Neural cell (in vitro differentiated cells): ENCODE measurements around the gene STAM2.
"Not testable (repeated sequence)": the region's sequence is repeated elsewhere in the genome, so short reads cannot be mapped to it uniquely, and the experiment has no call there.

Source experiments
- EP300 ChIP-seq: fragments of 450-650 bp; conservative IDR thresholded peaks from 2 replicates; pipeline ENCODE4 v1.6.1; 2014; ENCODE audit warnings: antibody characterized with exemption, mild to moderate bottlenecking, moderate library complexity; ENCODE audit not compliant: poor library complexity, severe bottlenecking
- EZH2 ChIP-seq: fragments of 200-600, 300-800 bp; shearing (Covaris generic), sonication (generic); IDR thresholded peaks from 2 replicates; pipeline ENCODE4 v1.6.1; 2014; ENCODE audit warnings: antibody characterized with exemption, low read length, borderline replicate concordance, mild to moderate bottlenecking; ENCODE audit not compliant: insufficient read depth, poor library complexity, severe bottlenecking
- MXI1 ChIP-seq: fragments of 450-650 bp; conservative IDR thresholded peaks from 2 replicates; pipeline ENCODE4 v1.6.1; 2014; ENCODE audit warnings: antibody characterized with exemption, mild to moderate bottlenecking; ENCODE audit not compliant: poor library complexity, severe bottlenecking
- POLR2AphosphoS5 ChIP-seq: IDR thresholded peaks from 2 replicates; pipeline ENCODE4 v1.6.1; 2012
- RAD21 ChIP-seq: fragments of 450-650 bp; conservative IDR thresholded peaks from 2 replicates; pipeline ENCODE4 v1.6.1; 2014; ENCODE audit warnings: antibody characterized with exemption, mild to moderate bottlenecking, moderate library complexity
- SMC3 ChIP-seq: fragments of 450-650 bp; conservative IDR thresholded peaks from 2 replicates; pipeline ENCODE4 v1.6.1; 2014; ENCODE audit warnings: antibody characterized with exemption, mild to moderate bottlenecking, moderate library complexity; ENCODE audit not compliant: poor library complexity
- TAF1 ChIP-seq: IDR thresholded peaks from 2 replicates; pipeline ENCODE4 v1.6.1; 2012; ENCODE audit warnings: low read depth
- TF ChIP-seq, protein P1 (sequence below): fragments of 450-650 bp; IDR thresholded peaks from 2 replicates; pipeline ENCODE4 v1.5.1; 2014; ENCODE audit warnings: antibody characterized with exemption, mild to moderate bottlenecking, moderate library complexity; ENCODE audit not compliant: poor library complexity, severe bottlenecking
- TF ChIP-seq, protein P2 (sequence below): IDR thresholded peaks from 2 replicates; pipeline ENCODE4 v1.6.1; 2012; ENCODE audit warnings: borderline replicate concordance

DNA sequence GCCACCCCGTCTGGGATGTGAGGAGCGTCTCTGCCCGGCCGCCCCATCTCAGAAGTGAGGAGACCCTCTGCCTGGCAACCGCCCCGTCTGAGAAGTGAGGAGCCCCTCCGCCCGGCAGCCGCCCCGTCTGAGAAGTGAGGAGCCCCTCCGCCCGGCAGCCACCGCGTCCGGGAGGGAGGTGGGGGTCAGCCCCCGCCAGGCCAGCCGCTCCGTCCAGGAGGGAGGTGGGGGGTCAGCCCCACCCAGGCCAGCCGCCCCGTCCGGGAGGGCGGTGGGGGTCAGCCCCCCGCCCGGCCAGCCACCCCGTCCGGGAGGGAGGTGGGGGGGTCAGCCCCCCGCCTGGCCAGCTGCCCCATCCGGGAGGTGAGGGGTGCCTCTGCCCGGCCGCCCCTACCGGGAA is 15.2 kb downstream of the STAM2 start:
- TF ChIP-seq, protein P1, sequence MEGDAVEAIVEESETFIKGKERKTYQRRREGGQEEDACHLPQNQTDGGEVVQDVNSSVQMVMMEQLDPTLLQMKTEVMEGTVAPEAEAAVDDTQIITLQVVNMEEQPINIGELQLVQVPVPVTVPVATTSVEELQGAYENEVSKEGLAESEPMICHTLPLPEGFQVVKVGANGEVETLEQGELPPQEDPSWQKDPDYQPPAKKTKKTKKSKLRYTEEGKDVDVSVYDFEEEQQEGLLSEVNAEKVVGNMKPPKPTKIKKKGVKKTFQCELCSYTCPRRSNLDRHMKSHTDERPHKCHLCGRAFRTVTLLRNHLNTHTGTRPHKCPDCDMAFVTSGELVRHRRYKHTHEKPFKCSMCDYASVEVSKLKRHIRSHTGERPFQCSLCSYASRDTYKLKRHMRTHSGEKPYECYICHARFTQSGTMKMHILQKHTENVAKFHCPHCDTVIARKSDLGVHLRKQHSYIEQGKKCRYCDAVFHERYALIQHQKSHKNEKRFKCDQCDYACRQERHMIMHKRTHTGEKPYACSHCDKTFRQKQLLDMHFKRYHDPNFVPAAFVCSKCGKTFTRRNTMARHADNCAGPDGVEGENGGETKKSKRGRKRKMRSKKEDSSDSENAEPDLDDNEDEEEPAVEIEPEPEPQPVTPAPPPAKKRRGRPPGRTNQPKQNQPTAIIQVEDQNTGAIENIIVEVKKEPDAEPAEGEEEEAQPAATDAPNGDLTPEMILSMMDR: not testable (repeated sequence)
- not testable (repeated sequence) for TF ChIP-seq EZH2, POLR2AphosphoS5, EP300, TAF1, RAD21, MXI1, SMC3
- TF ChIP-seq, protein P2, sequence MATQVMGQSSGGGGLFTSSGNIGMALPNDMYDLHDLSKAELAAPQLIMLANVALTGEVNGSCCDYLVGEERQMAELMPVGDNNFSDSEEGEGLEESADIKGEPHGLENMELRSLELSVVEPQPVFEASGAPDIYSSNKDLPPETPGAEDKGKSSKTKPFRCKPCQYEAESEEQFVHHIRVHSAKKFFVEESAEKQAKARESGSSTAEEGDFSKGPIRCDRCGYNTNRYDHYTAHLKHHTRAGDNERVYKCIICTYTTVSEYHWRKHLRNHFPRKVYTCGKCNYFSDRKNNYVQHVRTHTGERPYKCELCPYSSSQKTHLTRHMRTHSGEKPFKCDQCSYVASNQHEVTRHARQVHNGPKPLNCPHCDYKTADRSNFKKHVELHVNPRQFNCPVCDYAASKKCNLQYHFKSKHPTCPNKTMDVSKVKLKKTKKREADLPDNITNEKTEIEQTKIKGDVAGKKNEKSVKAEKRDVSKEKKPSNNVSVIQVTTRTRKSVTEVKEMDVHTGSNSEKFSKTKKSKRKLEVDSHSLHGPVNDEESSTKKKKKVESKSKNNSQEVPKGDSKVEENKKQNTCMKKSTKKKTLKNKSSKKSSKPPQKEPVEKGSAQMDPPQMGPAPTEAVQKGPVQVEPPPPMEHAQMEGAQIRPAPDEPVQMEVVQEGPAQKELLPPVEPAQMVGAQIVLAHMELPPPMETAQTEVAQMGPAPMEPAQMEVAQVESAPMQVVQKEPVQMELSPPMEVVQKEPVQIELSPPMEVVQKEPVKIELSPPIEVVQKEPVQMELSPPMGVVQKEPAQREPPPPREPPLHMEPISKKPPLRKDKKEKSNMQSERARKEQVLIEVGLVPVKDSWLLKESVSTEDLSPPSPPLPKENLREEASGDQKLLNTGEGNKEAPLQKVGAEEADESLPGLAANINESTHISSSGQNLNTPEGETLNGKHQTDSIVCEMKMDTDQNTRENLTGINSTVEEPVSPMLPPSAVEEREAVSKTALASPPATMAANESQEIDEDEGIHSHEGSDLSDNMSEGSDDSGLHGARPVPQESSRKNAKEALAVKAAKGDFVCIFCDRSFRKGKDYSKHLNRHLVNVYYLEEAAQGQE: not testable (repeated sequence)
